Right lobe of liver (tissue), 4 donors: ENCODE measurements around the gene TRMT10B.

Experiments
- CTCF ChIP-seq, 4 donors: fragments of 200-600 bp in 3 of 4; fragments of 450-650 bp in 1 of 4; IDR thresholded peaks; one replicate each; pipeline versions ENCODE4 v1.5.1 to v1.8.0; 2016 to 2022; ENCODE audit warnings: antibody characterized with exemption in 4 of 4, mild to moderate bottlenecking in 2 of 4
- POLR2A ChIP-seq: fragments of 450-650 bp; IDR thresholded peaks from one replicate; pipeline ENCODE4 v1.6.1; 2017; ENCODE audit warnings: antibody characterized with exemption, mild to moderate bottlenecking
- donor health status: DM: no; HTN: no; CAD: no.
- donor health status: DM: no; HTN: no; CAD: no.
- donor health status: DM: no; HTN: yes; CAD: no.

GRCh38 chr9:37798677-37799076 is 45.1 kb downstream of the TRMT10B start:
- TF ChIP-seq CTCF (IDR thresholded peaks at IDR 0.05): no peak
- TF ChIP-seq POLR2A: no peak
